GM21367 (cell line): ENCODE measurements around the gene GAP43.
"Not testable (repeated sequence)": the region's sequence is repeated elsewhere in the genome, so short reads cannot be mapped to it uniquely, and the experiment has no call there.

Source experiments
- ATAC-seq: cut with Tn5 transposase; IDR thresholded peaks from one replicate; pipeline ENCODE4 v1.9.1; 2021; ENCODE audit not compliant: unreplicated experiment

GAP43 gene

DNA sequence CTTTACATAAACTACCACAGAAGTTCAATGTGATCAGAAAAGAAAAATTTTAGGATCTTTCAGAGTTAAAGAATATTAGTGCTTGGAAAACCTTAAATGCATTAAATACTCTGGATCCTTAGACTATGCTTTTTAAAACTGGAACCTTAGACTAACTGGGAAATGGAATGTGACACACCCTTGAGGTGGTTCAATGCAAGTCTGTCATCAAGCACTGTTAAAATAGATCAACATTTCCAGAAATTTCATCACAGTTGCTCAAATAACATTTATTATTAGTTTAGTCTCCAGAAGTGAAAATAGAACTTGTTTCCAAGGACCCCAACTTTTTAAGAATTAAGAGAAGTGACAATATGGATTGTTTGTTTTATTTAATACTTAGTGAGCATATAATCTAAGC lies 71.8 kb downstream of the GAP43 start:
- ATAC-seq = no peak

DNA sequence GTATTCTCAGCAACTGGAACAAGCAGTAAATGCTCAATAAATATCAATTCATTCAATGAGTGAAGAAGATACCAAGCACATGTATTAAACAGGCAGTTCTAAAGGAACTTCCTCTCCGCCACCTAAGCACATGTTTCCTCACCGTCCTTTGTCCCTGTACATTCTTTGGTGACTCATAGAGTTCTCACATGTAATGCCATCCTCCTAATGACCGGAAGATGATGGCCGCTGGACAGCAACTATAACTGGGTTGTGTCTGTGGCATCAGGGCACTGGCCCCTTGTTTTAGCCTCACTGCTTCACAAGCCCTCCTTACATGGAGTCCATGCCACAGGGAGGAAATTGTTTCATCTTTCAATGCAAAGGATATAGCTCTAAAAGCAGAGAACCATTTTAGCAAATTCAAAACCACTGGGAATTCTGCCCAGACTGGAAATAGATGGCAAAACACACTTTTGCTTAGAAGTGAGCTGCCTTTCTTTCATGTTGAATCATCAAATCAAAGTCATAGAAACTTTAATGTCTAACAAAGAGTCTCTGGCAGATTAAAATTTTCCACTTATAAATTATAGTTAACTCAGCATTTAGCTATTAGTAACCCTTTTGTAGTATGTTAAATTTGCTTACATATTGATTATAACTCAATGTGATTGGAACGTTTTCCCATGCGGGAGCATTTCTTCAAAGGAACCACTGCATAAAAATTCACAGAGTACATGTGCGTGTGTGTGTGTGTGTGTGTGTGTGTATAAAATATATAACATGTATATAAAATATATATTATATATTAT lies 74.1 kb downstream of the GAP43 start:
- no peak for ATAC-seq

DNA sequence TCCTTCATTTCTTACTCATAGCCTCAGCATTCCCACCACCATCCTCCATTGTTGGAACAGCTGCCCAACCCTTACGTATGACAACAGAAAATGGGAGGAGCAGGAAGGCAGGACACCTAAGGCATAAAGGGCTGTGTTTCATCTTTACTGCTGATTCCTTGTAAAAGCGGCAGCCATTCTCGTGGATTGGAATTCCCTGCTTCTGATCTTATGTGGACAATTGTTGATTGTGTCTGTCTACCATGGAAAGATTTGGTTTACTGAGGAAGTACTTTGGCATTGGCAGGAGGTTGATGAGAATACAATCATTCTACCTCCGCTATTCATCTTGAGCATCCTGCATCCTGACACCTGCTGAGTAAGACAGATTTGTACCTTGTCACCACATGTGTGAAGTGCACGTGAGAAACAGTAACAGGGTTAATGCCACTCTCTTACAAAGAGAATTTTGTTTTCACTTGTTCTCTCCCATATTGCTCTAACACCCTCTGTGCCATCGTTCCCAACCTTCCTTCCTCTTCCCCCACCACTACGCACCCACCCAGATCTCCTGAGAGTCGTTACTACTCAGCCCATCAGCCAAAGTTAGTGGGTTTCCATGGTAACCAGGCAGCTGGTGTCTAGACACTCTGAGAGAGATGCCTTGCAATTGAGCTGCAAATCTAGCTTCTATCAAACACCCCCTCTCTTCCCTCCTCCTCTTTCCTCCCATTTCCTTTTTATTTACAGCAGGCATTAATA lies 75.7 kb downstream of the GAP43 start:
- ATAC-seq = no peak

DNA sequence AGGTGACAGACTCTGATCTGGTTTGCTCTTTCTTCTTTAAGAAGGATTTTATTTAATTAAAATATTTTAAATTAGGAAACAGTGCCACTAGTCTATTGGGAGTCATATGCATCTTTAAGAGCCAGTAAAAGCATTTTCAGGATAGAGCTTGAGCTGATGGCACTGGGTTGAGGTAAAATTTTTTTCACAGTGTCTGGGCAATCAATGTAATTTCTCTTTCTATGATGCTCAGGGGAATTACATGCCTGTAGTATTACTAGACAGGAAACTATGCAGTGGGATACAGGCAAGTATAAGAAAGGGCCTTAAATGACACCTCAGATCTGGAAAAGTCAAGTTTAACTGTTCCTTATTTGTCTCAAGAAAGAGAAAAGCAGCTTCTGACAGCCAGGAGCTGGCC lies 76.4 kb downstream of the GAP43 start:
- ATAC-seq = no peak

DNA sequence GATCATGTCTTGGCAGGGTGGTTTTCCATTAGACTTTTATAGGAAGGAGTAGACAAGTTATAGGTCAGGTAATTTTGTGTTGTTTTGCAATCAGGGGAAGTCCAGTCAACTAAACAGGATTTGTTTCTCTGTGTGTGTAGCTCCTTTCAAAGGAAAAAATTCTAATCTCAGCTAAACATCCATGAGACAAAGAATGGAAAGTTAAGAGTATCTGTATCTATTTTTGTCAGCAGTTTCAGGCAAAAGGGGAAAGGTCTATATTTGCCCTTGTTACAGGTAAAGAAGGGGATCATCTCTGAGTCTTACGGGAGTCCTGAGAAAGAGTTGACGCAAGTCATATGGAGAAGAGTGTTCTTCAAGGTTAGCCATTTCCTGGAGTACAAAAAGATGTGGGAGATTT lies 79.3 kb downstream of the GAP43 start:
- ATAC-seq = no peak

DNA sequence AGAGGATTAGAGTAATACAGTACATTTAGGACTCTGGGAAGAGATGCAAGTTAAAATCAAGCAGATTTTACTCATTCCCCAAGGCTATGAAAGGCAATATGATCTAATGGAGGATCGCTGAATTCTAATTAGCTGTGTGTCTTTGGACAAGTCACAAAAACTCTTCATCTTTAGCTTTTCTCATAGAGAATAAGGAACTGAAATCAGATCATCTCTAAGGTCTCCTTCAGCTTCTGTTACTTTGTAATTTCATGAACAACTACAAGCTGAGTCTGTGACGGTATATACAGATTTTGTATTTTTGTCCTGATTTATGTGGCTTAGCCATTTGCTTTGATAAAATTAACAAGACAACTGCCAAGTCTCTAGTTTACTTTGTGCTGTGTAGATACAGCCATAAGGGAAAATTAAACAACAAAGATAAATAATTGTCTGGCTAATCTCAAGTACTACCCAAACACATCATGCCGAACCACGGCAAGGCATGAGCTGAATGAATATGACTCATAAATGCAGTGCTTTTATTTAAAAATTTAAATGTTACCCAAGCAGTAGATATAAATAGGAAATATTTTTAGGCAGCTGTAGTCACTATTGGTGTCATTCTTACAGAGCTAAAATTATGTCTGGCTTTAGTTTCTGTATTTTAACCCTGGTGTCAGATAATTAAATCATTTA lies 81.5 kb downstream of the GAP43 start:
- ATAC-seq = no peak

DNA sequence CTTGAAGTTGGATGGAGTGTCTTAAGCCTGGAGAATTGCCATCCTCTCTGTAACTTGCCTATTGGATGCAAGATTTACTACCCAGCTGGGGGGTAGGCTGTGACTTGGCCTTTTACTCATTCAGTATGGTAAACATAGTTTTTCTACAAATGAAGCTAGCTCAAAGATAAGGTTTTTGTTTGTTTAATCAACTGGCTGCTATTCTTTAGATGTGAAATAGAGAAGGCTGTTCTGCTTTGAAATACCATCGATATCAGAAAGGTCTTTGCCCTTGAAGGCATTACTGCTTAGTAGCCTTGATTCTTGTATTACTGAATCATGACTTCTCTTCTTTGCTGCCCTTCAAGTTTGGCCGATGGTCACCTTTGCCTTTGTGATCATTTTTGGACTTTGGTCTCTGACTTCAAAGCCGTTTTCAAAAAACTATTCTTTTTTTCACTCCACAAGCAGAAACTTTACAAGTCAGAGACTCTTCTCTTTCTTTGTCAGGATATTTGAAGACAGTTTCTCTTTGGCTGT lies 83.1 kb downstream of the GAP43 start:
- no peak for ATAC-seq

DNA sequence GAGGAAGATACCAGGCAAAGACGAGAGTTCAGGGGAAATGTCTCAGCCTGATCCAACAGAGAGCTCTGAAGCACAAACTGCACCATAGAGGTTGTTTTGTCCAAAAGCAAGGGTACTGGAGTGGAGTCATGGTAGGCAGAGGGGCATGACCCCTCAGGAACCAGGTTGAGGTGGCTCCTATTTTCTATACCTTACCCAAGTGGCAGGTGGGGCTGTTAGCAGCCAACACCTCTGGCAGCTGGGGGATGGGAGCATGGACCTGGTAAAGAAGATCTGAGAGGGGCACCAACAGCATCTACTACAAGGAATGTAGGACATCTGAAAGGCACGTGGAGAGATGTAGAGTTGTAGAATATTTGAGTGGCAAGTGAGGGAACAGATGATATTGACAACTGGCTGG lies 85.2 kb downstream of the GAP43 start:
- no peak for ATAC-seq

DNA sequence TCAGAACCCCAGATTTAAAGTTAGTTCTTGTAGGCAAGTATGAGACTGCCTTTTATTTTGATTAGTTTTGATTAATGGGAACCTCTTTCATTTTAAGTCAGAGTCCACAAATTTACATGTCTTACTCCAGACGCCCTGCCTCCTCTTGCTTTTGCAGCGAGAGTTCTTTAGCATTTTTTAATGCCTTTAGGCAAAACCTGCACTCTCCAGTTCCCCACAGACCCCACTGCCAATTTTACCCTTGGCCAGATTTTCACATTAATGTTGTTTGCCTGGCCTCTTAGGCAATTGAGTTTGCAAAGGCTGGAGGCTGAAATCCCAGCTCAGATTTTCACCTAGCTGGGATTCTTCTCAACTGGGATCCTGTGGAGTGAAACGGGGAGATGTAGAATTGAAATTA lies 85.8 kb downstream of the GAP43 start:
- ATAC-seq = no peak

DNA sequence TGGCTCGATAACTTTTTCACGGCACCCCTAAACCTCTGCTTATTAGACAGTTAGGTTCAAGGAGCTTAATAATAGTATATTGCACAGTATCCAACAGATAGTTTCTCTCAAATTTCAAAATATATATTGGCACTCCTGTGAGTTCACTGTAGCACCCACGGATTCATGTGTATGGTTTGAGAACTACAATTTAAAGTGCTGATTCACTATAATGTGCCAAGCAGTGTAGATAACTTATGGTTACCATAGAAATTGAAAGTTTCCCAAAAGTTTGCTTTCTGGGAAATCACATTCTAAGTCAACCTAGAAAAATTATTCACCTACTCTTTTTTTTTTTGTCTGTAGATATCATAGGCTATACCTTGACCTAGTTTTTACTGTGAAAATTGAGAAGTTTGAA lies 86.6 kb downstream of the GAP43 start:
- no peak for ATAC-seq

DNA sequence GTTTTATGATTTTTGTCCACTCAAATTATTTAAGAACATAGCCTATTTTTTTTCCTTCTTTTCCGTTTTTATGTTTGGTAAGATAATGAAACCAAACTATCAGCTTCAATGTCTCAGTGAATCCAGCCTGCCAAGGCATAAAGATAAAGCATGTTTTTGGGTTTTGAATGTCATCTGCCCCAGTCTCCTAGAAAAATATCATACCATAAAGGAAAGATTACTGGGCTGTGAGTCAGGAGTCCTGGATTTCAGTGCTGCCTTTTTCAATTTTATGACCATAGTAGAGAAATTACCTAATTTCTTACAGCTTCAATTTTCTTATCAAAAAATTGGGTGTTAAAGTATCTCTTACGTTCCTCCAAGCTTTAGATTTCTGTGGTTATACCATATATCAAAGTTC lies 87.5 kb downstream of the GAP43 start:
- ATAC-seq = no peak

DNA sequence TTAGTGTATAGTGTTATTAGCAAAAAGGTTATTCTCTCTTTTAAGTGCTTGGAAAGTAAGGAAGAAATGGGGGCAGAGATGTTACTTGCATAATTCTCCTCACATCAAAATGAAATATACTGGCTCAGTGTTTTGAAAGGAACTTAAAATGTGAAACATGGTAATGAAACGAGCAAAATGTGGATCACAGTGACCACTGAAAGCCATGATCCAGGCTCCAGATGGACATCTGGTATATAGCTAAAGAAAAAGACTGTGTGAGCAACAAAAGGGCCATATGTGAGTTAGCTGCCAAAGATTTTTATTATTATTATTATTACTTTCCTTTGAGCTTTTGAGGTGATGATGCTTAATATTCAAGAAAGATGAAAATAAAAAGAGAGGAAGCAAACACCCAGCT lies 89.6 kb downstream of the GAP43 start:
- no peak for ATAC-seq

DNA sequence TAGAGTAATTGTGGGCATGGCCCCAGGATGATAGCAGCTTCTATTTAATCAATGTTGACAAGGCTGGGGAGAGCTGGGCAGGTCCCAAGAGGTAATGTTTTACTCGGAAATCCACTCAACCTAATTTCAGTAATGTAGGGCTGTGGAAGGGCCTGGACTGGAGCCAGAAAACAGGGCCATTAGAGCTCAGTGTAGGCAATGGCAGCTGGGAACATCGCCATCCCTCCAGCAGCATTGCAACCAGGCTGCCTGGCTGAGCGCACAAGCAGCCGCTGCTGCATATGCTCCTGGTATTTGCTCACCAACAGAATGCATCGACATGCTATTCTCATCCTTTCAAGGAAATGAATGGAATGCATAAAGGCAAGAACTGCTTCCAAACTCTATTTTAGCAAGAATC lies 90.0 kb downstream of the GAP43 start:
- no peak for ATAC-seq

DNA sequence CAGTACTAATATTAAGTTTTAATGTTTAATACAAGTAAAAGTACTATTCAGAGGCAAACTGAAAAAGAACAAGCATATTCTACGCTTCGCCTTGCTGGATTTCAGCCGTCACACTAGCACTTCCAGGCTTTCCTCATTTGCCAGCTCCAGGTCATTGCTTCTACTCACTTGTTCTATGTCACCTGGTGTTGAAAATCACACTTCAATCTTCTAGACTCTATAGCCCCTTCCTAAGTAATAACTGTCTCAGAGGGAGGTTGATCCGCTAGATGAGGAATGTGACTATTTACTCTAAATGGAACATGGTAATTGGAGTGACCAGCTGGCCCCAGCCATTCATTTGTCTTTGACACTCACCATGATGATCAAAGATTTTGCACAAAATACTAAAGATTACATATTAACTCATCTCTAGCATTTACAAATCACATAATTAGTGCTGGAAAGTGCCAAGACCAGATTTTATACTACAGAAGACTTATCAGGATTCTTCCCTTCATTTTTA lies 92.0 kb downstream of the GAP43 start:
- ATAC-seq = no peak

DNA sequence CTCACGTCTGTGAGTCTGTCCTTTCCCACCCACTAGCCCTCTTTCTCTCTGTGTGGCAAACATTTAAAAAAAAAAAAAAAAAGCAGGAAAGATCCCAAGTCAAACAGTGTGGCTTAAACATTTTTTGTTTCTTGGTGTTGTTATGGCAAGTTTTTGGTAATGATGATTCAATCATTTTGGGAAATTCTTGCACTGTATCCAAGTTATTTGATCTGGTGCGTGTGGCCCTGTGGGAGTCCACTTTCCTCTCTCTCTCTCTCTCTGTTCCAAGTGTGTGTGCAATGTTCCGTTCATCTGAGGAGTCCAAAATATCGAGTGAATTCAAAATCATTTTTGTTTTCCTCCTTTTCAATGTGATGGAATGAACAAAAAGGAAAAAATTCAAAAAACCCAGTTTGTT lies 97.7 kb downstream of the GAP43 start:
- no peak for ATAC-seq

DNA sequence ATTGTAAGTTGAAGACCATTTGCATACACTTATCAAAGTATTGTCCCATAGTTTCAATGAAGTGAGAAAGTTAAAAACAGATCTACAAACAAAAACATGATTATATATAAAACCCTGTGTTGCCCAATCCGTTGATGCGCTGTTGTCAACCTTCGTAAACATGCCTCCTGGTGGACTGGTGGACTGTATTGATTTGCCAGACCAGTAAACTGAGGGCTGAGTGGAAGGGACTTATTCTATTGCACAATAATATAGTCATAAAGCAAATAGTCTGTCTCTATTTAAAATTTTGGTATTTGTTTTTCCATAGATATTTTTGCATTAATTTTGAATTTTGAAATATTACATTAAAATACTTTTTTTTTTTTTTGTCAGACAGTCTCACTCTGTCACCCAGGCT lies 102.5 kb downstream of the GAP43 start:
- ATAC-seq = no peak

DNA sequence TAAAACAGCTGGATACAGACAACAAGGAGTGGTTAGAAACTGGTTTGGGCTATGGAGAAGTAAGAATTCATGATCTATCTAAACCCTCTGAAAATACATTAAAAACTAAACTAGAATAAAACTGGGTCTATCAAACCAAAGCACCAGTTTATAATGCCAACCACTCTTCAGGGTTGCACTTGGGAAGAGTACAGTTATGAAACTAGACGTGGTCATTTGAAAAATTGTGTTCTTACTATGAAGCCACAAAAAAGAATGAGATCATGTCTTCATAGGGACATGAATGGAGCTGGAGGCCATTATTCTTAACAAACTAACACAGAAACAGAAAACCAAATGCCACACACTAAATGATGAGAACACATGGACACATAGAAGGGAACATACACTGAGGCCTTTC lies 103.8 kb downstream of the GAP43 start:
- no peak for ATAC-seq

DNA sequence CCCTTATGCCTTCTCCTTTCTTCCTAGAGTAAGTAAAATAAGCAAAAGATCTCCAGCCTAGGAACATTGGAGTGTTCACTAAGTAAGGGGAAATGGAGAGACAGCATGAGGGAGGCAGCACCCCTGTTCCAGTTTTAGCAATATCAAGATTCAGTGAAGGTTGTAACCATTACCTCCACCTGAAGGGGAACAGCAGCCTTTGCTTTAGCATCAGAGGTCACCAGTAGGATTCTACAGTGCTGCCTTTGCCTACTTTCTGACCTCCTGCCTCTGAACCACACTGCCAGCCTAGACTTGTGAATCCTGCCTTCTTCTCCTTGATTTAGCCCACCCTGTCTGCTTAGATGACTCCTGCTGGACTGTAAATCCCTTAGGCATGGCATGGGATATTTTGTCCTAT lies 104.7 kb downstream of the GAP43 start:
- no peak for ATAC-seq

DNA sequence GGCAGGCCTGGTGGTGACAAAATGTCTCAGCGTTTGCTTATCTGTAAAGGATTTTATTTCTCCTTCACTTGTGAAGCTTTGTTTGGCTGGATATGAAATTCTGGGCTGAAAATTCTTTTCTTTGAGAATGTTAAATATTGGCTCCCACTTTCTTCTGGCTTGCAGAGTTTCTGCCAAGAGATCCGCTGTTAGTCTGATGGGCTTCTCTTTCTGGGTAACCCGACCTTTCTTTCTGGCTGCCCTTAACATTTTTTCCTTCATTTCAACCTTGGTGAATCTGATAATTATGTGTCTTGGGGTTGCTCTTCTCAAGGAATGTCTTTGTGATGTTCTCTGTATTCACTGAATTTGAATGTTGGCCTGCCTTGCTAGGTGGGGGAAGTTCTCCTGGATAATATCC lies 113.0 kb downstream of the GAP43 start:
- ATAC-seq = not testable (repeated sequence)

DNA sequence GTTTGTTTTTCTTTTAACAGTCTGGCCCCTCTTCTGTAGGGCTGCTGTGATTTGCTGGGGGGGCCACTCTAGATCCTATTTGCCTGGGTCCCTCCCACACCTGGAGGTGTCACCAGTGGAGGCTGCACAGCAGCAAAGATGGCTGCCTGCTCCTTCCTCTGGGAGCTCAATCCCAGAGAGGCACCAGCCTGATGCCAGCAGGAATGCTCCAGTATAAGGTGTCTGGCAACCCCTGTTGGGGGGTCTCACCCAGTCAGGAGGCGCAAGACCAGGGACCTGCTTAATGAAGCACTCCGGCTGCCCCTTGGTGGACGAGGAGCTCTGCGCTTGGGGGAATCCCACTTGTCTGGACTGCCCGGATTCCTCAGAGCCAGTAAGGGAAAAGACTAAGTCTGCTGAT lies 118.3 kb downstream of the GAP43 start:
- no peak for ATAC-seq

DNA sequence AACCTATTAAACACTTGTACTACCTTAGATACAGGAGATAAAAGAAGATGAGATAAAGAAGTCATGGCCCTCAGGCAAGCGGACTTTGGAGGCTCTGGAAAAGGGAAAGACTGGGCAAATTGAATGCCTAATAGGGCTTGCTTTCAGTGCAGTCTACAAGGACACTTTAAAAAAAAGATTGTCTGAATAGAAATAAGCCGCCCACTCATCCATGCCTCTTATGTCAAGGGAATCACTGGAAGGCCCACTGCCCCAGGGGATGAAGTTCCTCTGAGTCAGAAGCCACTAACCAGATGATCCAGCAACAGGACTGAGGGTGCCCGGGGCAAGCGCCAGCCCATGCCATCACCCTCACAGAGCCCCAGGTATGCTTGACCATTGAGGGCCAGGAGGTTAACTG lies 121.2 kb downstream of the GAP43 start:
- not testable (repeated sequence) for ATAC-seq

DNA sequence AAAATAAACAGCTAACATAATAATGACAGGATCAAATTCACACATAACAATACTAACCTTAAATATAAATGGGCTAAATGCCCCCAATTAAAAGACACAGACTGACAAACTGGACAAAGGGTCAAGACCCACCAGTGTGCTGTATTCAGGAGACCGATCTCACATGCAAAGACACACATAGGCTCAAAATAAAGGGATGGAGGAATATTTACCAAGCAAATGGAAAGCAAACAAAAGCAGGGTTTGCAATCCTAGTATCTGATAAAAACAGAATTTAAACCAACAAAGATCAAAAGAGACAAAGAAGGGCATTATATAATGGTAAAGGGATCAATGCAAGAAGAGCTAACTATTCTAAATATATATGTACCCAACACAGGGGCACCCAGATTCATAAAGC lies 129.7 kb downstream of the GAP43 start:
- not testable (repeated sequence) for ATAC-seq
